HG02642 (cell line): Measurements from ENCODE around the gene SPAG8.

Experiments used
- ATAC-seq: cut with Tn5 transposase; IDR thresholded peaks from one replicate; pipeline ENCODE4 v1.9.1; 2021; ENCODE audit warnings: mild to moderate bottlenecking; ENCODE audit not compliant: unreplicated experiment, poor library complexity

The SPAG8 gene

DNA sequence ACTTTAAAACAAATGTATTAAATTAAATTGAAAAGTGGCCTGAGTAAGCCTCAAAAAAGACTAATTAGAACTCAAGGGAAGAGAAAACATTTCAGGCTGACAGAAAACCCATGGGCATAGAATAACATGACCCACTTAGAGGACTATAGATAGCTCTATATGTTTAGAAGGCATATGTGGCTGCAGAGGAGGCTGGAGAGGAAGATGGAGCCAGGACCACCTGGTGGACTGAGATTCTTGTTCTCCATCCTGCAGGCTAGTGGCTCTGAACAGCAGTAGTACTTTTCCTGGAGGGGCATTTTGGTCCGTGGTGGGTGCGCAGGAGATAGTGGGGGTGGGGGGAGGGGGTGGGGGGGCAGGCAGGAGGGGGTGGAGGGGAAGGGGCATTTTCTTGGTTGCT is 31.0 kb downstream of the SPAG8 start:
- no peak for ATAC-seq

DNA sequence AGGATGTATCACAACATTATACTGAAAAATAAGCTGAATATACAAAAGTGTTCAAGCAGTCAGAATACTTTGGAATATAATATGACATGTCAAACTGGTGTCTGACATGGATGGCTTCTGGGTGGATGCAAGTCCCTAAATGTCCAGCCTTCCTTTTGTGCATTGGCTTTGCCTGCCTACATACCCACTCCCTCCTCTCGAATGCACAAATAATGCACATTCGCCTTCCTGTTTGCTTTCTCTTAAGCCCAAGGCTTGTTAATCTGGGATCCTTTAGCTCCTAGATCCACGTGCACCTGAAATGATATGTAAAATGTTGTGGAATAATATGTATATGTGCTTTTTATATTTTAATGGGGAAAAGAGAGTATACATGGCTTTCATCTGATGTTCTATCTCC is 33.6 kb downstream of the SPAG8 start:
- no peak for ATAC-seq

DNA sequence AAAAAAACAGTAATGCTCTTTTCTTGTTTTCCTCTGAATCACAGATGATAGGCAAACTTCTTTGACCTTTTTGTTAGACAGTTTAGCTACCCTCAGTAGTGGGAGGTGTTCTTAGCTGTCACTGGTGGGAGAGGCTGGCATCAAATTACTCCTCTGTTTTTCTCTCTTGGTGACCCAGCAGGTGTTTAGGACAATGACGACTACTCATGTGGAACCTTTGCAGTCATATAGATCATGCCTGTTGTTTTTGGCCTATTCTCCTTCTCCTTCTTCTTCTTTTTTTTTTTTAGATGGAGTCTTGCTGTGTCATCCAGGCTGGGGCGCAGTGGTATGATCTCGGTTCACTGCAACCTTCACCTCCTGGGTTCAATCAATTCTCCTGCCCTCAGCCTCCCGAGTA is 36.0 kb downstream of the SPAG8 start:
- no peak for ATAC-seq

DNA sequence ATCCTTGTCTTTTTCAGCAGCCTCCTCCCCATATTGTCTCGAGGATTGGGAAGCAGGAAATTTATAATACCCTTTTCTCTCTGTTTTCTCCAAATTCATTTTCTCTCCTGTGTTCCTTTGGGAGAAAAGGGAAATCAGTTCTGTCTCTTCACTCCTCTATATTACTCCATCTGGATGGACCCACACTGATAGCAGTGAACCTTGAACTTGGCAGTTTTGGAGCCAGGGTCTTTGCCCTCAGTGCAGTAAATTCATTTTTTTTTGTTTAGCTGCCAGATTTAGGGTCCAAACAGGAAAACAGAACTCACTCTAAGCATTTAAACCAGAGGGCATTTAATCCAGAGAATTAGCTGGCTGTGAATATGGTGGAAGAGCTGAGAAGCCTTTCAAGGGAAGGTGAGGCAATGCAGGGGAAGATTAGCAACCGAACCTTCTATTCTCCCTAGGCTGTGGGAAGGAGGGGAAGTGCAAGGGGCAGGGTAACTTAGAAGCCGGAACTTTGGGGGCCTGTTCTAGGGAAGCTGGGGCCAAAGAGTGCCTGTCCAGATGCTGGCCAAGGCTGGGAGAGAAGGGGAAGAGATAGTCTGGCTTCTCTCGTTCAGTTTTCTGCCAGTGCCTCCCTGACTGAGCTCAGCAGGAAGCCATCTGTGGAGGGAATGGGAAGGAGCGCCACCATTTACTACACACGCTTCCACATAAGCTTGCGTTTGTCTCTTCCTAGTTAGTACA is 37.0 kb downstream of the SPAG8 start:
- no peak for ATAC-seq

DNA sequence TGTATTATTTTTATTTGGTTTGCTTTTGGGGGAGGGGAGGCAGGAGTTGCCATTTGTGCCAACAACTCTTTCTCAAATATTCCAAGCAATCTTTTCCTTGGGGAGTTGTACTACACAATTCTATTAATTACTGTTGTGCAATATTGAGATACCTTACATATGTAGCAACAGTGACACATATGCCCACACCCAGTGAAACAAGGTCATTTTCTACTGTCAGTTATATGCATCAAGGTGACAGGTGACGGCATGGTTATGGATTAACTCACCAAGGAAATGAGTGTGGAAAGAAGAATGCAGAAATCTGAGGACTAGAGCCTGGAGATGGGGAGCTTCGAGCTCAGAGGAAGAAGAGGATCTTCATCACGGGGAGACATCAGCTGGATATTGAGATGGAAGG is 40.1 kb downstream of the SPAG8 start:
- ATAC-seq: no peak

DNA sequence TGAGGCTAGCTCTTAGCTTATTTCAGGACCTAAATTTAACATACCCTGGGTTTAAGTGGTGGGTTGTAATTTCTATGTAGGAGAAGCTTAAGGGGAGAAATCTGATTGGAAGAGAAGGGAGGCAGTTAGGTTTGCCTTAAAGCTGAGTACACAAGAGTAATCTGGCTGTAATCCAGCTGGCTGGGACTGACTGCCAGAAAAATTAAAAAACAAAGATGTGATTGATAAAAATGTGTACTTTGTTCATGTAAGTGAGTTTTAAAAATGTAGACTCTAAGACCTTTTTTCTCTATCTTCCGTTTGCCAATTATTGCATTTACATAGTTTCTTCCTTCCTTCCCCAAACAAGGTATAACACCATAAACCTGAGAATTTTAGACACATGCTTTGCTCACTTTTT is 40.5 kb downstream of the SPAG8 start:
- ATAC-seq: no peak

DNA sequence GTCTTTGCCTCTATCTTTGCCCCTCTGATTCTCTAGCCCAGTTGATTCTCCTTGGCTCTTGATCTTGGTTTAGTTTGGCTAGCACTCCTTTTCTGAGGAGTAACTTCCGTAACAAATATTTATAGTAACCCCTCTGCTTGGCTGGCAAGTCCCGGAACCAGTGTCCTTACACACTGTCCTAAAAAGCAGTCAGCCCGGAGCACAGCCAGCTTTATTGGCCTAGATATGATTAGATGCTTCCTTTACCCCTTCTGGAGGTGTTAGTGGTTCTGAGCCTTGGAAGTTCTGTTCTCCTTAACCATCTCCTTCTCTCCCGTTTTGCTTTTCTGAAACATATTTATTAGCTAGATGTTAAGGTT is 41.0 kb downstream of the SPAG8 start:
- no peak for ATAC-seq

DNA sequence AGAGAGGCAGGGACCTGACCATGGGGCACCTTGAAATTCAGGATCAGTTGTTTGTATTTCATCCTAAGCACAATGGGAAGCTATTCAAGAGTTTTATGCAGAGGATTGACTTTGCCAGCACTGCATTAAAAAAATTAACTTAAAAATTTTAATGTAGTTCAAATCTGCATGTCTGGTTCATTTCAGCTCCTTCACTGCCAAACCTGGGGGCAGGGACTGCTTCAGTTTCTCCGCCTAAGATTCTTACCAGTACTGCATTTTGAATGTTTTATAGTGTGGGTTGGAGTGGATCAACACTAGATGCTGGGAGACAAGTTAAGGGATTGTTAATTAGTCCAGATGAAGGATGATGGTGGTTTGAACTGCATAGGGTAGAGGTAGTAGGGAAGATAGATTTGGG is 42.3 kb downstream of the SPAG8 start:
- ATAC-seq: no peak

DNA sequence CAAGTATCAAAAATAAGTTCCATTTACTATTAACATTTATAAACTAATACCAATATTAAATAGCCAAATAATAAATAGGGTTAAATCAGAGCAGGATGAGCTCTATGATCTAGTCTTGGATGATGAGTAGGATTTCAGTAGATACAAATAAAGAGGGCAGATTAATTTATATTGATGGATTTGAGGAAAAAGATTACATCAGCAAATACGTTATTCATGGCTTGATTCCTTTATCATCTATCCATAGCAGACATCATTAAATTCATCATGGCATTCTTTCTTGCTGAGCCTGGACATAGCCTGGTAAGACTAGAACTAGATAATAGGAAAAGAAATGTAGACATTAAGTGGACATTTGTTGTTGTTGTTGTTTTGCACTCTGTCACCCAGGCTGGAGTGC is 44.6 kb downstream of the SPAG8 start:
- no peak for ATAC-seq

DNA sequence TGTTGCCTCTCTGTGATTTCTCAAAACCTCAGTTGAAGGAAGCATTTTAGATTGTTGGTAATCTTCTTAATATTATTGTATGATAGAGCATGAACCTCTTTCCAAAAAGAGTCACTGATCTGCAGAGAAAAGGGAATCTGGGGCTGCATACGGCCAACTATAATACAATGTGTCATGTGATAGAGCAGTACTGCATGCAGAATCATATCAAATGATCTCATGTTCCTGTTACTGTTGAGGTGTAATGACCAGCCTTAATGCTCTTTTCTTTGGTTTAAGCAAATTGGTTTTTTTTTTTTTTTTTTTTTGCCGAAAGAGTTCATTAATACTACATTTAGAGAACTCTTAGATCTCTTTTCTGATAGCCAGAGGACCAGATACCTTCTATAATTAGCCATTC is 45.1 kb downstream of the SPAG8 start:
- ATAC-seq: no peak

DNA sequence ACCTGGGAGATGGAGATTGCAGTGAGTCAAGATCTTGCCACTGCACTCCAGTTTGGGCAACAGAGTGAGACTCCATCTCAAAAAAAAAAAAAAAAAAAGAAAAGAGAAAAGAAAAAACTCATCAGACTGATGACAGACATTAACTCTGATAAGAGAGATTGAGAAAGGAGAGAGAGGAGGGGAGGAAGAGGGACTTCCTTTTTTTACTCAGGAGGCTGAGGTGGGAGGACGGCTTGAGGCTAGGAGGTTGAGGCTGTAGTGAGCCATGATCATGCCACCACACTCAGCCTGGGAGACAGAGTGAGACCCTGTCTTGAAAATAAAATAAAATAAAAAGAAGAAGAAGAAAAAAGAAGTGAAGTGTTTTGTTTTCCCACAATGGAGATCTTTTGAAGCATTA is 48.3 kb downstream of the SPAG8 start:
- ATAC-seq: no peak

DNA sequence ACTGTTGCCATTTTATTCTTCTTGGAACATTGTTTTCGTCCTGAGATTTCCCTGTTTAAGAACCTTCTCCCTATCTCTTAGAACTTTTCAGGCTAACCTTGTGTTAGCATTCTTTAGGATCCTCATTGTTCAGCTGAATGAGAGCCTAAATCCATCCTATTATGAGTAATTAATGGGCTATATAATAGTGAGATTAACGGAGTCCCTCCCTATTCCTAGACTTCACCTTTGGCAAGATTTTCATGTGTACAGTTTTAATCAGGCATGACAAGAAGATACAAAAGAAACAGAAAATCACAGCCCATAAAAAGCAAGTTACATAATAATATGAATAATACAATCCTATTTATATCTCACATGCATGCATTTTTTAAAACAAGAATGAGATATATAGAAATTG is 48.9 kb downstream of the SPAG8 start:
- no peak for ATAC-seq

DNA sequence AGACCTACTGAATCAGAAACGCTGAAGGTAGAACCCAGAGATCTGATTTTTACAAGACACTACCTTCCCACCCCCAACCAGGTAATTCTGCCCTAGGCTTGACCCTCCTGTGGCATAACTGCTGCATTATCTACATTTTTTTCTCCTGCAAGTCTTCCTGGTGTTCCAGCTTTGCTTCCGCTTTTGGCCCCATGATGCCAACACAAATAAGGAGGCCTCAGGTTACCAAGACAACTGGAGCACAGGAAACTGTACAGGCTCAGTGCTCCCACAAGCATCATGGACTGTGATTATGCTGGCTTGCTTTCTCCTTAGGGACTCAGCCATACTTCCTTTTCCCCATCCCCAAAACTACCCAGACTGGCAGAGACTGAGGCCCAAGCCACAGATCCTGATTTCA is 51.4 kb downstream of the SPAG8 start:
- no peak for ATAC-seq

DNA sequence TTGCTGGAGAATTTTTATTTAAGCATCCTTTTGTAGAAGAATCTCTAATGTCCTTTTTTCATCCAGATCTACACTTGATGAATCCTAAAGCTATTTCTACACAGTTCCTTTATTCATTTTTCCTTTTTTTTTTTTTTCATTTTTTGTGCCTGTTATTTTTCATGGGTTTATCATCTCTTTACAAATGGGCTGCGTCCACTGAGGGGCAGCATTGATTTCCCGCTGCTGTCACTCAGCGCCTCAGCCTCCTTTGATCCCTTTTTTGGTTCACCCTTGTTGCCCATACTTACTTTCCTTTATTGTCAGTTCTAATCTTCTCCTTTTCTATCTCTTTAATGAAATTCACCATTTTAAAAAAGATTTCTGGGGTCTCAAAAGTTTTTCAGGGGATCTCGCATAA is 52.3 kb downstream of the SPAG8 start:
- no peak for ATAC-seq
